VCaP (cell line): ENCODE data around the gene LINC01488.

Experiments used
- H3K27ac ChIP-seq: fragments of 450-650 bp; 2 replicates; pipeline ENCODE4 v1.5.1; 2017
- CTCF ChIP-seq: fragments of 450-650 bp; conservative IDR thresholded peaks from 2 replicates; pipeline ENCODE4 v1.5.1; 2017; ENCODE audit warnings: mild to moderate bottlenecking, moderate library complexity

LINC01488 gene

GRCh38 chr11:69437001-69437875, 44.2 kb upstream of the LINC01488 start:
- no peak overlapping the region for H3K27ac ChIP-seq
- no peak for TF ChIP-seq CTCF

GRCh38 chr11:69437876-69438205, 43.6 kb upstream of the LINC01488 start:
- no peak overlapping the region for H3K27ac ChIP-seq
- no peak for TF ChIP-seq CTCF

GRCh38 chr11:69438286-69438920, 43.1 kb upstream of the LINC01488 start:
- no peak for TF ChIP-seq CTCF
- no peak overlapping the region for H3K27ac ChIP-seq

- TF ChIP-seq CTCF = no peak
- no peak overlapping the region for H3K27ac ChIP-seq
Observed at GRCh38 chr11:69439127-69439526, 42.3 kb upstream of the LINC01488 start.

GRCh38 chr11:69439651-69440464, 41.6 kb upstream of the LINC01488 start:
- no peak for TF ChIP-seq CTCF
- H3K27ac ChIP-seq = no peak overlapping the region

GRCh38 chr11:69440876-69441275, 40.6 kb upstream of the LINC01488 start:
- H3K27ac ChIP-seq = no peak overlapping the region
- no peak for TF ChIP-seq CTCF
